Peyer's patch (tissue), 4 donors: ENCODE measurements around the gene MTARC2.

Experiments
- POLR2A ChIP-seq, 2 donors: fragments of 450-650 bp; IDR thresholded peaks; one replicate each; pipeline ENCODE4 v1.5.1; 2017; ENCODE audit warnings: antibody characterized with exemption in 2 of 2, mild to moderate bottlenecking in 2 of 2, moderate library complexity in 2 of 2
- TF ChIP-seq, protein P1 (sequence below), 6 experiments: fragments of 450-650 bp in 4 of 6; fragments of 200-600 bp in 2 of 6; sonication (generic) in 1 of 6; IDR thresholded peaks; one replicate each; pipeline ENCODE4 v1.5.1; 2017 to 2019; ENCODE audit warnings: antibody characterized with exemption in 6 of 6, mild to moderate bottlenecking in 3 of 6, moderate library complexity in 1 of 6

DNA sequence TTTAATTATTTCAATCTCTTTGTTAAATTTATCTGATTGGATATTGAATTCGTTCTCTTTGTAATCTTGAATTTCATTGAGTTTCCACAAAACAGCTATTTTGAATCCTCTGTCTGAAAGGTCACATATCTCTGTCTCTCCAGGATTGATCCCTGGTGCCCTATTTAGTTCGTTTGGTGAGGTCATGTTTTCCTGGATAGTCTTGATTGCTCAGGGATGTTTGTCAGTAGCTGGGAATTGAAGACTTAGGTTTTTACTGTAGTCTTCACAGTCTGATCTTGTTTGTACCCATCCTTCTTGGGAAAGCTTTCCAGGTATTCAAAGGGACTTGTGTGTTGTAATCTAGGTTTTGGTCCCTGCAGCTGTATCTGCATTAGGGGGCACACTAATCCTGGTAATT, 6.8 kb upstream of the MTARC2 start:
- TF ChIP-seq, protein P1, sequence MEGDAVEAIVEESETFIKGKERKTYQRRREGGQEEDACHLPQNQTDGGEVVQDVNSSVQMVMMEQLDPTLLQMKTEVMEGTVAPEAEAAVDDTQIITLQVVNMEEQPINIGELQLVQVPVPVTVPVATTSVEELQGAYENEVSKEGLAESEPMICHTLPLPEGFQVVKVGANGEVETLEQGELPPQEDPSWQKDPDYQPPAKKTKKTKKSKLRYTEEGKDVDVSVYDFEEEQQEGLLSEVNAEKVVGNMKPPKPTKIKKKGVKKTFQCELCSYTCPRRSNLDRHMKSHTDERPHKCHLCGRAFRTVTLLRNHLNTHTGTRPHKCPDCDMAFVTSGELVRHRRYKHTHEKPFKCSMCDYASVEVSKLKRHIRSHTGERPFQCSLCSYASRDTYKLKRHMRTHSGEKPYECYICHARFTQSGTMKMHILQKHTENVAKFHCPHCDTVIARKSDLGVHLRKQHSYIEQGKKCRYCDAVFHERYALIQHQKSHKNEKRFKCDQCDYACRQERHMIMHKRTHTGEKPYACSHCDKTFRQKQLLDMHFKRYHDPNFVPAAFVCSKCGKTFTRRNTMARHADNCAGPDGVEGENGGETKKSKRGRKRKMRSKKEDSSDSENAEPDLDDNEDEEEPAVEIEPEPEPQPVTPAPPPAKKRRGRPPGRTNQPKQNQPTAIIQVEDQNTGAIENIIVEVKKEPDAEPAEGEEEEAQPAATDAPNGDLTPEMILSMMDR (IDR thresholded peaks at IDR 0.05): no peak
- no peak for TF ChIP-seq POLR2A (IDR thresholded peaks at IDR 0.05)
